ENCODE measurements around the gene C11orf54. TPM values are rescaled to one million over a fixed set of nuclear protein-coding genes. Genes with fewer than 3 reads are reported as not detected.
"Not testable (repeated sequence)": the region's sequence is repeated elsewhere in the genome, so short reads cannot be mapped to it uniquely, and the experiment has no call there.

The C11orf54 gene
- total RNA-seq, 1 donor from 2014 or later, result 36.4 TPM

DNA sequence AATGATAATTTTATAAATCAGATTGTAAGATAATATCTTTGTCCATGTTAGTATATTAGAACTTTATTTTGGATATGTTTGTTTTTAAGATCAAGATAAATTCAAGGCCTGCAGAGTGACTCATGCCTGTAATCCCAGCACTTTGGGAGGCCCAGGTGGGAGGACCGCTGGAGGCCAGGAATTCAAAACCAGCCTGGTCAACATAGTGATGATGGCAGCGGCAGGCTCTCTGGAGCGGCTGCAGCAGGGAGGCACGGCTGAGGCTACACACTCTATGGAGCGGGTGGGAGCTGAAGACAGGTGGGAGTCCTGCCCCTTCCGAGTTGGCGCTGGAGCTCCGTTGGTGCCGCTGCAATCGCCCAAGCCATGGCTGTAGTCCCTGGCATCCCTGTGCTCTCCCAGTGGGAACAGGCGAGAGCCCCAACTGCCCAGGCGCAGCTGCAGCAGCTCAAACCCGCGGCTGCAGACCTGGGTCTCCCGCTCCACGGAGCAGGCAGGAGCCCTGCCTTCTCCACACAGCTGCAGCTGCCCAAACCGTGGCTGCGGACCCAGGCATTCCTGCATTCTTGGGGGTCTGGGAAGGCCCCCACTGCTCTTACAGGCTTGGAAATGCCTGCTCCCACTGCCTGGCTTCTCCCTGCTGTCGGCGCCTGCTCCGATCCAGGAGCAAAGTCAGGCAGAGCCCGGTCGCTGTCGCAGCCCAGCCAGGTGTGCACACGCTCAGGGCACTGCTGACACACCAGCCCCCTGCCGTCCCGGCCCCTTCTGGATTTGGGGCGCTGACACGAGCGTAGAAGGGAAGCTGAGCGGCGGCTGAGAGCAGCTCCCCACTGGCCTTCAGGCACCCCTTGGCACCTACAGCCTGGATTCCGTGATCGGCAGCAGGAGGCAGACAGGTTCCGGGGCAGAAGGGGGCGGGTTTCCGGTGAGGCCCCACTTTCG is 16.7 kb downstream of the C11orf54 start:
- intact Hi-C loops (cut with micrococcal nuclease), result no loop called here
- no peak for ATAC-seq

DNA sequence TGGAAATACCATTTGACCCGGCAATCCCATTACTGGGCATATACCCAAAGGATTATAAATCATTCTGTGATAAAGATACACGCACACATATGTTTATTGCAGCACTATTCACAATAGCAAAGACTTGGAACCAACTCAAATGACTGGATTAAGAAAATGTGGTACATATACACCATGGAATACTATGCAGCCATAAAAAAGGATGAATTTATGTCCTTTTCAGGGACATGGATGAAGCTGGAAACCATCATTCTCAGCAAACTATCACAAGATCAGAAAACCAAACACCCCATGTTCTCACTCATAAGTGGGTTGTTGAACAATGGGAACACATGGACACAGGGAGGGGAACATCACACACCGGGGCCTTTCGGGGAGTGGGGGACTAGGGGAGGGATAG is 17.7 kb downstream of the C11orf54 start:
- intact Hi-C loops (cut with micrococcal nuclease); DNase-seq; ATAC-seq: not testable (repeated sequence)

More for the DNA sequence above, 16.7 kb downstream of the C11orf54 start:
- DNase-seq, result no peak

DNA sequence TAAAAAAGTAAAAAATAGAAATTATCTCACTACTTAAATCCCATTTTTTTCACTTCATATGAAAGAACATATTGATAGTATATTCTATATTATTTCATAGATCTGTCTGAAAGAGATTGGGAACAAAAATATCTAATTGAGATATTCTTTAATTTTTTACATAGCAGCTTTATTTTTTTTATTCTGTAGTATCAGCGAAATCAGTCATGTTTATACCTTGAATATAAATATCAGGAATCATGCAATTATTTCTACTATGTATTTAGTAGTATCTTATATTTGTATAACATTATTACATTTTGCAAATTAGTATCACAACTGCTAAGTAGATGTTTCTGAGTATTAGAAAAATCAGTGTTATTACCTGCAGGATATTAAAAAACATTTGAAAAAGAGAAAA is 20.4 kb downstream of the C11orf54 start:
- DNase-seq (no peak), ATAC-seq (no peak)
- intact Hi-C loops (cut with micrococcal nuclease), result no loop called here

DNA sequence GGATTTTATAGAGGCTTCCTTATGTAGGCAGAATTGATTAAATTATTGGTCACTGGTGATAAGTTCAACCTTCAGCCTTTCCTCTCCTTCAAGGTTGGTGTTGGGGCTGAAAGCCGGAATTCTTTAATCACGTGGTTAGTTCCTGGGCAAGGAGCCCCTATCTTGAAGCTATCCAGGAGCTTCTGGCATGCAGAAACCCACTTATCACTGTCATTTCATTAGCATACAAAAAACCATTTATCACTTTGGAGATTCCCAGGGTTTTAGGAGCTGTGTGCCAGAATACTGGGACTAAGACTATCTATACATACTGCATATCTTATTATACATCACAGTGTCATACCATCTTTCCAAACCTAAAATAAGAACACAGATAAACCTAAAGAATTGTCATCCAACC is 24.1 kb downstream of the C11orf54 start:
- ATAC-seq (no peak), DNase-seq (no peak)
- intact Hi-C loops (cut with micrococcal nuclease), result loop anchor here (2.0 kb wide), 1 partner anchor 33 kb away; no protein-coding TSS in a partner anchor

DNA sequence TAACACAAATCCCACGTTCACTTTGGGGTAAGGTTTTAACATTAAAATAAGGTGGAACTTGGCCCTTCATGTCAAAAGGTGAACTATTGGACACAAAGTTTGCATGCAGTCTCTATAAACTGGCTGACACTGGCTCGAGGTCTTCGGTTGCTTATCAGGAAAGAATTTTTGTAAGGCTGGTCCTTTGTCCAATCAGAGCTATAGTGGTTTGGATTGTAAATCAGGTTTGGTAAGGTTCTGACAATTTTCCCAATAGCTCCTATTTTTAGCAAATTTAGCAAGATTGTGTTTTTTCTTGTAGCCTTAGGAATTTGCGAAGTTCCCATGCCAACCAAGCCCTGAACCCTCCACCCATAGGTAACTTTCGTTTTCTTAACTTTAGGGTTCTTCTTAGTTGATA is 25.0 kb downstream of the C11orf54 start:
- intact Hi-C loops (cut with micrococcal nuclease), result no loop called here
- ATAC-seq, result no peak
- DNase-seq, result no peak

DNA sequence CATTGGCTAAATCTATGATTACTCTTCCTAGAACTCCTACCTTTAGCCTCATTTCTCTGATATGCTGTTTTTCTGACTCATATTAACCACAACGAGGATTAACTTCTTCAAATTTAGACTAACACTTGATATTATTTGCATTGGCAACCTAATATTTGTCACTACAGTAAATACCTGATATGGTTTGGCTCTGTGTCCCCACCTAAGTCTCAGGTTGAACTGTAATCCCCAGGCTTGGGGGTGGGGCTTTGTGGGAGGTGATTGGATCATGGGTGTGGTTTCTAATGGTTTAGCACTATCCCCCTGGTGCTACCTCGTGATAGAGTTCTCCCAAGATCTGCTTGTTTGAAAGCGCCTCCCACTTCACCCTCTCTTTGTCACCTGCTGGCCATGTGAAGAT is 25.5 kb downstream of the C11orf54 start:
- ATAC-seq, result no peak
- intact Hi-C loops (cut with micrococcal nuclease), result no loop called here
- no peak for DNase-seq

DNA sequence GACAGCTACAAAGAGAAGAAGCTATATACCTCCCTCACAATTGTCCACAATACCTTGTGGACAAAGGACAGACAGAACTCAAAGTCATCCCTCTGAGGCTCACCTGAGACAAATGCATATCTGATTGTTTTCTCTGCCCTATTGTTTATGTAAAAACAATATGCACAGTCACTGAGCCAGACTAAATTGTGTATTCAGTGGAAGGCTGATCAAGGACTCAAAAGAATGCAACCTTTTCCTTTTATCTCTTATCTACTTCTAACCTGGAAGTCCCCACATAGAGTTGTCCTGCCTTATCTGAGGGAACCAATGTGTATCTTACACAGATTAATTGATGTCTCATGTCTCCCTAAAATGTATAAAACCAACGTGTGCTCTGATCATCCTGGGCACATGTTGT is 28.7 kb downstream of the C11orf54 start:
- ATAC-seq, result no peak
- no peak for DNase-seq
- intact Hi-C loops (cut with micrococcal nuclease), result no loop called here

DNA sequence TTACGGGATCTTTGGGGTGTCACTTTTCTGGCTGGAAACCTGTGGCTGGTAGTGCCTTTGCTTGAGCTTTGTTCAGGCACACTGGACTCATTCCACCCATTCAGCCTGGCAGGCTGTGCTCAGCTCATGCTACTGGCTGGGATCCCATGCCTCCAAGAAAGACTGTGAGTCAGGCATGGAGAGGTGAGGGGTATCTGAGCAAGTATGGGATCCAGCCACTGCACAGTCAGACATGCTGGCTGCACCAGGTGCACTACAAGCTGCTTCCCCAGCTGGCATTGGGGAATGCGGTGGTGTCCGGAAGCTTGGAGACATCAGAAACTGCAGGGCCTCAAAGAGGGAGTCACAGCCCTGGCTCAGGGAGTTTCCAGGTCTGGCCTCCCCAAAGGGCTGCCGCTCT is 30.7 kb downstream of the C11orf54 start:
- no peak for ATAC-seq
- no peak for DNase-seq
- intact Hi-C loops (cut with micrococcal nuclease), result no loop called here

DNA sequence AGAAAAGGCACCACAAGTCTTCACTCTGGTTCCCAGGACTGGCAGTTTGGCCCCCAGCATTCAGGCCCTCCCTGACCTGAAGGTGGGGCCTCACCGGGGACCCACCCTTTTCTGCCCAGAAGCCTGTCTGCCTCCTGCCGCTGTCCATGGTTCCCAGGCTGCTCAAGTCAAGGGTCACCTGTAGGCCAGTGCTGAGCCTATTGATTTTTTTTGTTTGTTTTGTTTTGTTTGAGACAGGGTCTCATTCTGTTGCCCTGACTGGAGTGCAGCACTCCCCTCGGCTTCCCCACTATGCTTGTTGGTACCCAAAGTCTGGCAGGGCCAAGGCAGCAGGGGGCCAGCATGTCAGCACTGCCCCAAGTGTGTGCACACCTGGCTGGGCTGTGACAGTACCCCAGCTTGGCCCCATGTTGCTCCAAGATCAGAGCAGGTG is 31.6 kb downstream of the C11orf54 start:
- no peak for DNase-seq
- intact Hi-C loops (cut with micrococcal nuclease), result no loop called here
- ATAC-seq, result no peak

DNA sequence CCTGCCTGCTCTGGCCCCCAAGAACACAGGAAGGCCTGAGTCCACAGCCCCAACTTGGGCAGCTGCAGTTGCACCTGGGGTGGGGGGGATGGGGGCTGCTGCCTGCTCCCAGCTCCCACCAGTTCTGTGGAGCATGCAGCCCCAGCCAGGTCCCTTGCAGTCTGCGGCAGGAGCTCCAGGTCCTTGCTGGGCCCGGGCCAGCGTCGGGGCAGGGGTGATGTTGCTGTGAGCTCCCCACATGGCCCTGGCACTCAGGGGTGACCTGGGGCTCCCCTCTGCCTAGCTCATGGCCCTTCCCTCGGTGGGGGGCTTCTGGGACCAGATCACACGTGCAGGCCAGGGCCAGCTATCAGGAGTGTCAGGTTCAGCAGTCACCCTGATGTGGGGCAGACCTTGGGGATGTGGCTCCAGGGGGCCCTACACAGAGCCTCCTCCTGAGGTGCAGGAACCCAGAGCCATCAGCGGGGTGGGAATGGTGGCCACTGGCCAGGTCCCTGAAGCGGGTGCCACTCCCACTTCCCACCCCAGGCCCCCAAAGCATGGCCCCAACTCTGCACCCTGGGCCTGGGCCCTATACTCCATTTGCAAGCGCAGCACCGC is 32.2 kb downstream of the C11orf54 start:
- no peak for DNase-seq
- intact Hi-C loops (cut with micrococcal nuclease), result no loop called here
- ATAC-seq, result no peak

DNA sequence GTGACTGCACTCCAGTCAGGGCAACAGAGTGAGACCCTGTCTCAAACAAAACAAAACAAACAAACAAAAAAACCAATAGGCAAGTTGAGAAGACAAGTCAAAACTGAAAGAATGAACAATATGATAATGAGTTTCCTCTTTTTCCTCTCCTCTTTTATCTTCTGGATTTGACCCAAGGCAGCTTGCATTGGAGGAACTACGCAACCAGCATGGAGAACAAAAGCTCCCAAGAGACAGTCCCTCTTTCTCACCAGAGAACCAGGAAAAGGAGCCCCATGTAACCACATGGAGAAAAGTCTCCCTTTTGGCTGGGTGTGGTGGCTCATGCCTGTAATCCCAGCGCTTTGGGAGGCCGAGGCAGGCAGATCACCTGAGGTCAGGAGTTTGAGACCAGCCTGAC is 33.1 kb downstream of the C11orf54 start:
- ATAC-seq; intact Hi-C loops (cut with micrococcal nuclease); DNase-seq: not testable (repeated sequence)

DNA sequence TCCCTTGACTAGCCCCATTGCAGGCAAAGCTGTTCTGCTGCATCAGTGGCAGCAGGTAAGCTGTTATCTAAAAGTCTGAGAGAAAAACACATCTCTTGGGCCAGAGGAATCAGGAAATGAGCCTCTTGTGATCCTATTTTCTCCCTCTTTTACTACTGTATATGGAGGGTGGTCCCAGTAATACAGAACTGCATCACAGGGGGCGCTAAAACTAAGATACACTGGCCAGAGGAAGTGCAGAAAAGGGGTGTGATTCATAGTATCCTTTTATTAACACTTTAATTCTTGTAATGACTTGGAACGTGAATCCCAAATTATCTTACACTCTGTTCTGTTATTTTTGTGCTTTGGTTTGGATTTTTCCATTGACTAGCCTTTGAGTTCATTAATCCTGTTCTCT is 33.8 kb downstream of the C11orf54 start:
- ATAC-seq, result no peak
- intact Hi-C loops (cut with micrococcal nuclease), result no loop called here

DNA sequence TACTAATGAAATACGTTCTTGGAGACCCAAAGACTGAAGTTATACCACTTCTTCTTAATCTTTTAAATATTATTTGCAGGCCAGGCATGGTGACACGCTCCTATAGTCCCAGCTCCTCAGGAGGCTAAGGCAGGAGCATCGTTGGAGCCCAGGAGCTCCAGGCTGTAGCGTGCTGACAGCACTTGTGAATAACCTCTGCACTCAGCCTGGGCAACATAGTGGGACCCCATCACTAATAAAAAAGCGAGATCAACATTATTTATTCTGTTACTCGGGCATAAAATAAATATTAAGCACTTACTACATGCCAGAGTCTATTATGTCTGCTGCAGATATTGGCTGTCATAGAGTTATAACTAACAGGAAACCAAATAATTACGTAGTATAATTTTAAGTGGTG is 41.9 kb downstream of the C11orf54 start:
- ATAC-seq (no peak), DNase-seq (no peak)
- intact Hi-C loops (cut with micrococcal nuclease), result loop anchor here (5.0 kb wide), 1 partner anchor 41 kb away; the partner anchor contains the start of genes C11orf54 and TAF1D

More for the DNA sequence above, 33.8 kb downstream of the C11orf54 start:
- DNase-seq, result no peak

DNA sequence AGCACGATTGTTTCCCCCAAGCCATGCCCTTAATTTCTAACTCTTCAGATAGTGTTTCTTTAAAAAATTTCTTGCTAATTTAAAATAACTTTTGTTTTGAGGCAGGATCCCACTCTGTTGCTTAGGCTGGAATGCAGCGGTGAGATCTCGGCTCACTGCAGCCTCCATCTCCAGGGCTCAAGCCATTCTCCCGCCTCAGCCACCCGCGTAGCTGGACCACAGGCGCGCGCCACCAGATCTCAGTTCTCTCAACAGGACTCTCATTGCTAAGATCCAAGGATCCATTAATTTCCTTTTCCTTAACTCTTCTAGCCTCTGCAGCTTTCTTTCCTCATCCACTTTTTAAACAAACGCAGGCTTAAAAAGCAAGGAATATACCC is 42.3 kb downstream of the C11orf54 start:
- no peak for DNase-seq
- intact Hi-C loops (cut with micrococcal nuclease), result loop anchor here (5.0 kb wide), 1 partner anchor 41 kb away; the partner anchor contains the start of genes C11orf54 and TAF1D

DNA sequence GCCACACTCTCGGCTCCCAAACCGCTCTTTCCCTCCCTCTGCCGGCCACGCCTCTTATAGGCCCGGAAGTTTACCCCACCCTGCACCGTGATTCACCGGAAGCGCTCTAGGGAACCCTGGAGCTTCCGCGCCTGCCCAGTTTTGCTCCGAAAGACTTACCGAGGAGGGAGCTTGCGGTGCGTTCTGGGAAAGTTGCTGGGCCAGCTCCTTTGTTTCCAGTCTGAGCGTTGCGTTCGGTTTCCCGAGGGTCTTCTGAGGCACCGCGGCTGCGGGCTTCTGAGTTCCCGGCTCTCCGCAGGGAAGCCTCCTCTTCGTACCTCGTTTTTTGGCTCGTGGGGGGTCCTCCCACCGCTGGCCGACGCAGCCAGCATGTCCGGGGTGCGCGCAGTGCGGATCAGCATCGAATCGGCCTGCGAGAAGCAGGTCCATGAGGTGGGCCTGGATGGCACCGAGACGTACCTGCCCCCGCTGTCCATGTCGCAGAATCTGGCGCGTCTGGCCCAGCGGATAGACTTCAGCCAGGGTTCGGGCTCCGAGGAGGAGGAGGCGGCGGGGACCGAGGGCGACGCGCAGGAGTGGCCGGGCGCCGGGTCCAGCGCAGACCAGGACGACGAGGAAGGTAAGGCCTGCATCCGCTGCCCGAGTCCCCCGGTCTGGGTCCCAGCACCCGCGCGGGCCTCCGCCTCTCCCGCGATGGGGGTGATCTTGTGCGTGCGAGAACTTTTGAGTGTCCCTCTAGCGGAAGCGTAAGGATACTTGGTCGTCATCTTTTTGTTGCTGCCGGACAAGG is 42.9 kb downstream of the C11orf54 start, which contains the start of gene MED17:
TSS of gene MED17 (plus strand) at position 138 of the 790 bp plus-strand sequence. CDS start at position 370, 232 bp downstream.
- intact Hi-C loops (cut with micrococcal nuclease), result loop anchor here (5.0 kb wide), 1 partner anchor 42 kb away; the partner anchor contains the start of genes C11orf54 and TAF1D
- DNase-seq, result peak; percentile 93
- ATAC-seq, result peak; percentile 100

More for the DNA sequence above, 42.3 kb downstream of the C11orf54 start:
- ATAC-seq, result peak; percentile 61

DNA sequence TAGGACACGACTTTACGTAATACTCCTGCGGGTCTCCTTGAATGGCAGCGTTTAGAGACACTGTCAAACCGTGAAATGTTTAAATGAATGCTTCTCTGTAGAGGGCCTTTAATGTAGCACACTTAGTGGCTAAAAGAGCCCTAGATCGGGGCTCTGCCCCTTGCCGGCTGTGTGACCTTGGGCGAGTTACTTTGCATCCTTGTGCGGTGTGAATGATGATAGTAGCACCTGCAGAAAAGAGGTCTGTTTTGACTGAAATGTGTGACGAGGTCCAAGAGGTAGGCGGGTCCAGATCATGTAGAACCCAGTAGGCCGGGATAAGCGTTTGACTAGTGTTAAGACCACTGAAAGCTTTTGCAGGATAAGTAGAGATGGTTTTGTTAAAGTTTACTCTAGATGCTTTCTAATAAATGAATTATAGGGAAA is 43.5 kb downstream of the C11orf54 start:
- ATAC-seq (peak; percentile 7), DNase-seq (no peak)
- intact Hi-C loops (cut with micrococcal nuclease), result loop anchor here (5.0 kb wide), 1 partner anchor 43 kb away; the partner anchor contains the start of genes C11orf54 and TAF1D

DNA sequence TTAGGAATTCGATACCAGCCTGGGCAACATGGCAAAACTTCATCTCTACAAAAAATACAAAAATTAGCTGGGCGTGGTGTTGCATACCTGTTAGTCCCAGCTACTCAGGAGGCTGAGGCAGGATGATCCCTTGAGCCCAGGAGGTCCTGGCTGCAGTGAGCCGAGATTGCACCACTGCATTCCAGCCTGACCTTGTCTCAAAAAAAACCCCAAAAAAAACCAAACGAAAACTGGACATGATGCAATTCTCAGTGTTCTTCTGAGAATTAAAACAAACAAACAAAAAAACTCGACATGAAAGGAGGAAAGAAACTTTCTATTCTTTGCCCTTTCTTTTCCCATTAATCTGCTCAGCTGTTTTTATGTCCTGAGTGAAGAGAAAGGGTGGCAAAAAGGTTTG is 50.0 kb downstream of the C11orf54 start:
- DNase-seq (no peak), ATAC-seq (no peak)
- intact Hi-C loops (cut with micrococcal nuclease), result loop anchor here (10.0 kb wide), 1 partner anchor 107 kb away; no protein-coding TSS in a partner anchor

DNA sequence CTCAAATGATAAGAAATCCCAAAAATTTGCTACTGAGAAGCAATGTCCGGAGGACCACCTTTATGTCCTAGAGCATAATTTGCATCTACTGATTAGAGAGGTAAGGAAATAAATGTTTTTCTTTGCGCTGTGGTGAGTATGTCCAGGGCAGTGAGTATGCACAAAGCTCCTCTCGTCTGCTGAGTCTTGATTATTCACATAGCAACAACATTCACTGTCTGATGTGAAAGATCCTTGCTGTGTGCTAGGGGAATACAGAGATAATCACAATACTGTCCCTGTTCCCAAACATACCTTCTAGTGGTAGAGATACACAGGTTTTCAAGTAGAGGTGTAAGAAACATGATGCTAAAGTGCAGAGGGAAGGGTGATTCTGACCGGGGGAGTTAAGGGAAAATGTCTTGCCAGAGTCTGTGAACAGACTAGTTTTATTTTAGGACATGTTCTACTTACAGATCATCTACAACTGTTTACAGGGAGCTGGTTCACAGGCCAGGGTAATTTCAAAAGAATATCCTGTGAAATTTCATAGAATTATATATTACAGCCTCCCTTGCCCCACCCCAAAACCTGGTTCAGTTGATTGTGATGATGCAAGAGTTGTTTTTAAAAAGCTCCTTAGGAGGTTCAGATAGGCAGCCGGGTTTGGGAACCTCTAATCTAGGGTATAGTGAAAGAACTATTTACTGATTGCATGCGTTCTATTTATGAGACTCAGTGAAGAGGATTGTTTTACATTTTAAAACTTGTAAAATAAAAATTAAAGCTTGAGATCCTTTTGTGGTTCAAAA is 55.2 kb downstream of the C11orf54 start:
- ATAC-seq, result no peak
- no peak for DNase-seq
- intact Hi-C loops (cut with micrococcal nuclease), result loop anchor here (10.0 kb wide), 1 partner anchor 112 kb away; no protein-coding TSS in a partner anchor
